ENCODE data around the gene ARHGAP6.
"Not testable (repeated sequence)": the region's sequence is repeated elsewhere in the genome, so short reads cannot be mapped to it uniquely, and the experiment has no call there.

Gene ARHGAP6

DNA sequence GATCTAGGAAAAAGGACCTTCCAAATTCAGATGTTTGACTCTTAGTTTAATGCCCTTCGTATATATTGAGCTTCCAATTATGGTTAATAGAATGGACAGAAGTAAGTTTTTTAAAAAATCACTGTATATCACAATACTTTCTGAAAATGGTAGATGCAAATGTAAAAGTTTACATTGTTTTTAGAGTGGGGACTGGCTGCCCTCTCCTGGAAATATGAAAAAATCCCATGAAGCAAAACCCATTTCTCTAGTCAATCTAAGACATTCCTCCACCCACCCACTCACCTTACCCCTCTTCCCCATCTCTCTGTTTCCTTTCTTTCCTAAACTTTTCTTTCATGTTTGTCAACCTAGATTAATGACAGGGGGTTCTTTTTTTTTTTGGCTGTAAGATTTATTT lies 134.5 kb downstream of the ARHGAP6 start:
- WGBS (ENCODE audit: insufficient coverage), result no CpG with 5 or more reads among the region's 1 CpG
- POLR2A ChIA-PET, result no interaction called here

DNA sequence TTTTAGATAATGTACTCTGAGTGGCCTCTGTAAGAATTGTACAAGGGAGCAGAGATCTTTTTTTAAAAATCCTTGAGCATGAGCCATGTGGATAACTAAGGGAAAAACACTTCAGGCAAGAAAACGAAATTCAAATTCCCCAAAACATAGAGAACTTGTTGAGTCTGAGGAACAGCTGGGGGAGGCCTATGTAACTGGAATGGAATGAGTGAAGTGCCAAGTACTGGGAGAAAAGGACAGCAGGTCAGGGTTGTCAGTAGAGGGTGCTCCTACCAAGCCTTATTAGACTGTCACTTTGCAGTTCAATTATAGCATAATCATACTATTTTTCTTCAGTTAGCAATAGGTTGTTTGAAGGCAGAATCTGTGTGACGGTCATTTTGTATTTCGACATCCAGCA lies 135.1 kb downstream of the ARHGAP6 start:
- Histone ChIP-seq H3K27ac (ENCODE audit: insufficient read depth in 1 of 2, low read depth in 1 of 2, low read length in 2 of 2, poor library complexity in 1 of 2, severe bottlenecking in 2 of 2) (no peak overlapping the region), H3K36me3 (ENCODE audit: control insufficient read depth in 4 of 4, insufficient read depth in 4 of 4, low read length in 3 of 4) (no peaks in the 10 kb centered on the region), H3K4me3 (ENCODE audit: control insufficient read depth in 1 of 7, extremely low read depth in 1 of 7, insufficient read depth in 4 of 7, low read depth in 2 of 7, low read length in 6 of 7) (no peak overlapping the region), H3K4me1 (ENCODE audit: control extremely low read depth in 1 of 4, control insufficient read depth in 4 of 4, insufficient read depth in 4 of 4, low read length in 3 of 4) (no peaks in the 10 kb centered on the region), H3K9me3 (ENCODE audit: control extremely low read depth in 1 of 5, control insufficient read depth in 4 of 5, insufficient read depth in 2 of 5, low read depth in 1 of 5, low read length in 4 of 5) (no peaks in the 10 kb centered on the region), H3K27me3 (replicated peaks in 2 of 5; ENCODE audit: control insufficient read depth in 4 of 5, insufficient read depth in 5 of 5, low read length in 4 of 5) (peaks cover 0 to 5% (median 0%) of the 10 kb centered on the region in 5 experiments)
- ChIA-PET CTCF (interaction anchor here (2.0 kb wide), 1 partner anchor 381 kb away, joined by 5 read pairs; no protein-coding TSS in a partner anchor), POLR2A (no interaction called here)
- no CpG with 5 or more reads among the region's 3 CpGs for WGBS (ENCODE audit: insufficient coverage)
- DNase-seq, result no peak

More for the DNA sequence above, 134.5 kb downstream of the ARHGAP6 start:
- peak in 2 of 3 donors; percentile 2 to 10 for DNase-seq
- Histone ChIP-seq H3K9me3 (ENCODE audit: control extremely low read depth in 1 of 5, control insufficient read depth in 4 of 5, insufficient read depth in 2 of 5, low read depth in 1 of 5, low read length in 4 of 5) (no peaks in the 10 kb centered on the region), H3K27me3 (replicated peaks in 2 of 5; ENCODE audit: control insufficient read depth in 4 of 5, insufficient read depth in 5 of 5, low read length in 4 of 5) (peaks cover 0 to 5% (median 0%) of the 10 kb centered on the region in 5 experiments), H3K27ac (ENCODE audit: insufficient read depth in 1 of 2, low read depth in 1 of 2, low read length in 2 of 2, poor library complexity in 1 of 2, severe bottlenecking in 2 of 2) (no peak overlapping the region), H3K4me3 (ENCODE audit: control insufficient read depth in 1 of 7, extremely low read depth in 1 of 7, insufficient read depth in 4 of 7, low read depth in 2 of 7, low read length in 6 of 7) (no peak overlapping the region), H3K36me3 (ENCODE audit: control insufficient read depth in 4 of 4, insufficient read depth in 4 of 4, low read length in 3 of 4) (no peaks in the 10 kb centered on the region), H3K4me1 (ENCODE audit: control extremely low read depth in 1 of 4, control insufficient read depth in 4 of 4, insufficient read depth in 4 of 4, low read length in 3 of 4) (no peaks in the 10 kb centered on the region)
- CTCF ChIA-PET, result interaction anchor here (0.7 to 2.0 kb wide), 11 partner anchors 10 to 388 kb away, joined by 3 to 6 read pairs (median 3); no protein-coding TSS in a partner anchor

GRCh38 chrX:11528623-11529022 lies 137.1 kb downstream of the ARHGAP6 start:
- no peak overlapping the region for H3K27ac ChIP-seq (ENCODE audit: insufficient read depth in 1 of 2, low read depth in 1 of 2, low read length in 2 of 2, poor library complexity in 1 of 2, severe bottlenecking in 2 of 2)
- H3K4me3 ChIP-seq (ENCODE audit: control insufficient read depth in 1 of 7, extremely low read depth in 1 of 7, insufficient read depth in 4 of 7, low read depth in 2 of 7, low read length in 6 of 7), result no peak overlapping the region
- POLR2A ChIA-PET, result no interaction called here
- H3K27me3 ChIP-seq (replicated peaks in 2 of 5; ENCODE audit: control insufficient read depth in 4 of 5, insufficient read depth in 5 of 5, low read length in 4 of 5), result peaks cover 0 to 7% (median 0%) of the 10 kb centered on the region in 5 experiments
- H3K36me3 ChIP-seq (ENCODE audit: control insufficient read depth in 4 of 4, insufficient read depth in 4 of 4, low read length in 3 of 4), result no peaks in the 10 kb centered on the region
- no peaks in the 10 kb centered on the region for H3K9me3 ChIP-seq (ENCODE audit: control extremely low read depth in 1 of 5, control insufficient read depth in 4 of 5, insufficient read depth in 2 of 5, low read depth in 1 of 5, low read length in 4 of 5)
- 80% methylated on average over 1 of the region's 2 CpGs for WGBS (ENCODE audit: insufficient coverage)
- no peaks in the 10 kb centered on the region for H3K4me1 ChIP-seq (ENCODE audit: control extremely low read depth in 1 of 4, control insufficient read depth in 4 of 4, insufficient read depth in 4 of 4, low read length in 3 of 4)
- CTCF ChIA-PET, result no interaction called here
- no peak for DNase-seq

- Histone ChIP-seq H3K27me3 (replicated peaks in 2 of 5; ENCODE audit: control insufficient read depth in 4 of 5, insufficient read depth in 5 of 5, low read length in 4 of 5) (peaks cover 0 to 7% (median 0%) of the 10 kb centered on the region in 5 experiments), H3K36me3 (ENCODE audit: control insufficient read depth in 4 of 4, insufficient read depth in 4 of 4, low read length in 3 of 4) (no peaks in the 10 kb centered on the region), H3K4me1 (ENCODE audit: control extremely low read depth in 1 of 4, control insufficient read depth in 4 of 4, insufficient read depth in 4 of 4, low read length in 3 of 4) (no peaks in the 10 kb centered on the region), H3K9me3 (ENCODE audit: control extremely low read depth in 1 of 5, control insufficient read depth in 4 of 5, insufficient read depth in 2 of 5, low read depth in 1 of 5, low read length in 4 of 5) (no peaks in the 10 kb centered on the region), H3K27ac (ENCODE audit: insufficient read depth in 1 of 2, low read depth in 1 of 2, low read length in 2 of 2, poor library complexity in 1 of 2, severe bottlenecking in 2 of 2) (no peak overlapping the region), H3K4me3 (ENCODE audit: control insufficient read depth in 1 of 7, extremely low read depth in 1 of 7, insufficient read depth in 4 of 7, low read depth in 2 of 7, low read length in 6 of 7) (no peak overlapping the region)
- CTCF ChIA-PET, result no interaction called here
- WGBS (ENCODE audit: insufficient coverage), result no CpG with 5 or more reads among the region's 2 CpGs
- POLR2A ChIA-PET, result no interaction called here
- DNase-seq, result no peak
These were observed 140.0 kb downstream of the ARHGAP6 start for GRCh38 chrX:11525685-11526084.

DNA sequence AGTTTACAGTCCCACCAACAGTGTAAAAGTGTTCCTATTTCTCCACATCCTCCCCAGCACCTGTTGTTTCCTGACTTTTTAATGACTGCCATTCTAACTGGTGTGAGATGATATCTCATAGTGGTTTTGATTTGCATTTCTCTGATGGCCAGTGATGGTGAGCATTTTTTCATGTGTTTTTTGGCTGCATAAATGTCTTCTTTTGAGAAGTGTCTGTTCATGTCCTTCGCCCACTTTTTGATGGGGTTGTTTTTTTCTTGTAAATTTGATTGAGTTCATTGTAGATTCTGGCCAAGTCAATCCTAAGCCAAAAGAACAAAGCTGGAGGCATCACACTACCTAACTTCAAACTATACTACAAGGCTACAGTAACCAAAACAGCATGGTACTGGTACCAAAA lies 146.5 kb downstream of the ARHGAP6 start:
- DNase-seq; H3K9me3 ChIP-seq (ENCODE audit: control extremely low read depth in 1 of 5, control insufficient read depth in 4 of 5, insufficient read depth in 2 of 5, low read depth in 1 of 5, low read length in 4 of 5); CTCF ChIA-PET; H3K4me1 ChIP-seq (ENCODE audit: control extremely low read depth in 1 of 4, control insufficient read depth in 4 of 4, insufficient read depth in 4 of 4, low read length in 3 of 4); H3K27me3 ChIP-seq (replicated peaks in 2 of 5; ENCODE audit: control insufficient read depth in 4 of 5, insufficient read depth in 5 of 5, low read length in 4 of 5); H3K27ac ChIP-seq (ENCODE audit: insufficient read depth in 1 of 2, low read depth in 1 of 2, low read length in 2 of 2, poor library complexity in 1 of 2, severe bottlenecking in 2 of 2); H3K4me3 ChIP-seq (ENCODE audit: control insufficient read depth in 1 of 7, extremely low read depth in 1 of 7, insufficient read depth in 4 of 7, low read depth in 2 of 7, low read length in 6 of 7); POLR2A ChIA-PET; H3K36me3 ChIP-seq (ENCODE audit: control insufficient read depth in 4 of 4, insufficient read depth in 4 of 4, low read length in 3 of 4): not testable (repeated sequence)
- WGBS (ENCODE audit: insufficient coverage), result no CpG with 5 or more reads among the region's 1 CpG

DNA sequence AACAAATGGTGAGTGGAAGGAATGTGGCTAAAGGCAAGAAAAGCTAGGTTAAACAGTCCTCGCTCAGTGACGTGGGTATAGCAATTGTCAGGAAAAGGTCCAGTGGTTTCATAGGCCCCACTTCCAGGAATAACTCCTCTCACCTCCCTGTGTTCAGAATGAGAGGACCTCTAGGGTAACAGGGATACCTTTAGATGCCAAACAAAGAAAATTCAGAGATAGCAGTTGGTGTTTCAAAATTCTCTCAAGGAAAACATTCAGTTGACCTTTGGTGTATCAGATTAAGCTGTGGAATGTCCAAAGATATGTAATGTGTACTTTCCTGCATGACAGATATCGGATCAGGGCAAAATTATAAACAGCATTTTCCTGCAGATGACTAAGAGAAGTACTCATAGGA lies 155.9 kb downstream of the ARHGAP6 start:
- POLR2A ChIA-PET, result no interaction called here
- H3K27me3 ChIP-seq (replicated peaks in 2 of 5; ENCODE audit: control insufficient read depth in 4 of 5, insufficient read depth in 5 of 5, low read length in 4 of 5), result peaks cover 0 to 4% (median 0%) of the 10 kb centered on the region in 5 experiments
- CTCF ChIA-PET, result no interaction called here
- H3K36me3 ChIP-seq (ENCODE audit: control insufficient read depth in 4 of 4, insufficient read depth in 4 of 4, low read length in 3 of 4), result no peaks in the 10 kb centered on the region
- peaks cover 0 to 3% (median 0%) of the 10 kb centered on the region in 5 experiments for H3K9me3 ChIP-seq (ENCODE audit: control extremely low read depth in 1 of 5, control insufficient read depth in 4 of 5, insufficient read depth in 2 of 5, low read depth in 1 of 5, low read length in 4 of 5)
- H3K27ac ChIP-seq (ENCODE audit: insufficient read depth in 1 of 2, low read depth in 1 of 2, low read length in 2 of 2, poor library complexity in 1 of 2, severe bottlenecking in 2 of 2), result no peak overlapping the region
- no peak overlapping the region for H3K4me3 ChIP-seq (ENCODE audit: control insufficient read depth in 1 of 7, extremely low read depth in 1 of 7, insufficient read depth in 4 of 7, low read depth in 2 of 7, low read length in 6 of 7)
- 76% methylated on average over 2 of the region's 3 CpGs for WGBS (ENCODE audit: insufficient coverage)
- no peaks in the 10 kb centered on the region for H3K4me1 ChIP-seq (ENCODE audit: control extremely low read depth in 1 of 4, control insufficient read depth in 4 of 4, insufficient read depth in 4 of 4, low read length in 3 of 4)
- no peak for DNase-seq

- Histone ChIP-seq H3K27me3 (replicated peaks in 2 of 5; ENCODE audit: control insufficient read depth in 4 of 5, insufficient read depth in 5 of 5, low read length in 4 of 5) (peaks cover 0 to 2% (median 0%) of the 10 kb centered on the region in 5 experiments), H3K27ac (ENCODE audit: insufficient read depth in 1 of 2, low read depth in 1 of 2, low read length in 2 of 2, poor library complexity in 1 of 2, severe bottlenecking in 2 of 2) (no peak overlapping the region), H3K4me3 (ENCODE audit: control insufficient read depth in 1 of 7, extremely low read depth in 1 of 7, insufficient read depth in 4 of 7, low read depth in 2 of 7, low read length in 6 of 7) (no peak overlapping the region), H3K9me3 (ENCODE audit: control extremely low read depth in 1 of 5, control insufficient read depth in 4 of 5, insufficient read depth in 2 of 5, low read depth in 1 of 5, low read length in 4 of 5) (no peaks in the 10 kb centered on the region), H3K4me1 (ENCODE audit: control extremely low read depth in 1 of 4, control insufficient read depth in 4 of 4, insufficient read depth in 4 of 4, low read length in 3 of 4) (no peaks in the 10 kb centered on the region), H3K36me3 (ENCODE audit: control insufficient read depth in 4 of 4, insufficient read depth in 4 of 4, low read length in 3 of 4) (no peaks in the 10 kb centered on the region)
- WGBS (ENCODE audit: insufficient coverage), result no CpG with 5 or more reads among the region's 2 CpGs
- CTCF ChIA-PET, result interaction anchor here (1.1 kb wide), 1 partner anchor 43 kb away, joined by 3 read pairs; no protein-coding TSS in a partner anchor
- POLR2A ChIA-PET, result no interaction called here
- peak in 2 of 3 donors; percentile 10 to 11 for DNase-seq
These were observed 161.5 kb downstream of the ARHGAP6 start for GRCh38 chrX:11504234-11504633.
